ENCODE results near the gene SLC35E4.
"Not testable (repeated sequence)": the region's sequence is repeated elsewhere in the genome, so short reads cannot be mapped to it uniquely, and the experiment has no call there.

The SLC35E4 gene

GRCh38 chr22:30611197-30611596 is 24.4 kb upstream of the SLC35E4 start:
- no peak for DNase-seq (ENCODE audit: low spot score)

GRCh38 chr22:30612789-30613188 is 22.8 kb upstream of the SLC35E4 start:
- no peak for DNase-seq (ENCODE audit: low spot score)

GRCh38 chr22:30614268-30614667 is 21.3 kb upstream of the SLC35E4 start:
- no peak for DNase-seq (ENCODE audit: low spot score)

- DNase-seq (ENCODE audit: low spot score) = no peak
These were observed 20.7 kb upstream of the SLC35E4 start for GRCh38 chr22:30614879-30615278.

GRCh38 chr22:30615543-30615954 is 20.0 kb upstream of the SLC35E4 start:
- DNase-seq (ENCODE audit: low spot score) = no peak

GRCh38 chr22:30617819-30618218 is 17.8 kb upstream of the SLC35E4 start:
- DNase-seq (ENCODE audit: low spot score) = no peak

GRCh38 chr22:30619909-30620308 is 15.7 kb upstream of the SLC35E4 start:
- DNase-seq (ENCODE audit: low spot score) = not testable (repeated sequence)

- no peak for DNase-seq (ENCODE audit: low spot score)
These were observed 9.2 kb upstream of the SLC35E4 start for GRCh38 chr22:30626413-30626812.

- DNase-seq (ENCODE audit: low spot score) = no peak
These were observed 8.1 kb upstream of the SLC35E4 start for GRCh38 chr22:30627471-30627870.

GRCh38 chr22:30628491-30628890 is 7.1 kb upstream of the SLC35E4 start:
- DNase-seq (ENCODE audit: low spot score) = no peak

- DNase-seq (ENCODE audit: low spot score) = not testable (repeated sequence)
These were observed 4.1 kb upstream of the SLC35E4 start for GRCh38 chr22:30631469-30631868.

- peak; percentile 96 for DNase-seq (ENCODE audit: low spot score)
These were observed 929 bp upstream of the SLC35E4 start for GRCh38 chr22:30634471-30635233.

GRCh38 chr22:30636226-30637077 is 871 bp downstream of the SLC35E4 start:
- DNase-seq (ENCODE audit: low spot score) = no peak

- DNase-seq (ENCODE audit: low spot score) = no peak
These were observed 2.1 kb downstream of the SLC35E4 start for GRCh38 chr22:30637701-30638114.

- DNase-seq (ENCODE audit: low spot score) = no peak
These were observed 4.8 kb downstream of the SLC35E4 start for GRCh38 chr22:30640361-30640760.

GRCh38 chr22:30640839-30641430 is 5.4 kb downstream of the SLC35E4 start:
- no peak for DNase-seq (ENCODE audit: low spot score)

GRCh38 chr22:30643055-30643875 is 7.7 kb downstream of the SLC35E4 start:
- no peak for DNase-seq (ENCODE audit: low spot score)

GRCh38 chr22:30646518-30647160 is 11.1 kb downstream of the SLC35E4 start:
- no peak for DNase-seq (ENCODE audit: low spot score)

GRCh38 chr22:30647536-30647935 is 12.0 kb downstream of the SLC35E4 start:
- no peak for DNase-seq (ENCODE audit: low spot score)

GRCh38 chr22:30648825-30649224 is 13.2 kb downstream of the SLC35E4 start:
- no peak for DNase-seq (ENCODE audit: low spot score)

- no peak for DNase-seq (ENCODE audit: low spot score)
These were observed 13.9 kb downstream of the SLC35E4 start for GRCh38 chr22:30649430-30650007.
